G401 (cell line): Measurements from ENCODE around the gene RNF113B. TPM values are rescaled to one million over a fixed set of nuclear protein-coding genes. Genes with fewer than 3 reads are reported as not detected.

ENCODE experiments used
- DNase-seq: peaks from one replicate; pipeline ENCODE4 v3.0.0-alpha.2; 2015; ENCODE audit warnings: low spot score
- in situ Hi-C: cut with HindIII; loops from 2 replicates; pipeline ENCODE4 v1.10.0; 2016; ENCODE audit warnings: low sequenced_read_pairs, mixed read lengths
- total RNA-seq: library from RNA; depleted of rRNA; stranded (reverse); fragments of >200 nt; shearing (Covaris generic); gene quantifications from 2 replicates; pipeline ENCODE4 v1.2.3, GENCODE V29; 2014; rRNA removed

Gene RNF113B
- not detected in 2 replicates for total RNA-seq

DNA sequence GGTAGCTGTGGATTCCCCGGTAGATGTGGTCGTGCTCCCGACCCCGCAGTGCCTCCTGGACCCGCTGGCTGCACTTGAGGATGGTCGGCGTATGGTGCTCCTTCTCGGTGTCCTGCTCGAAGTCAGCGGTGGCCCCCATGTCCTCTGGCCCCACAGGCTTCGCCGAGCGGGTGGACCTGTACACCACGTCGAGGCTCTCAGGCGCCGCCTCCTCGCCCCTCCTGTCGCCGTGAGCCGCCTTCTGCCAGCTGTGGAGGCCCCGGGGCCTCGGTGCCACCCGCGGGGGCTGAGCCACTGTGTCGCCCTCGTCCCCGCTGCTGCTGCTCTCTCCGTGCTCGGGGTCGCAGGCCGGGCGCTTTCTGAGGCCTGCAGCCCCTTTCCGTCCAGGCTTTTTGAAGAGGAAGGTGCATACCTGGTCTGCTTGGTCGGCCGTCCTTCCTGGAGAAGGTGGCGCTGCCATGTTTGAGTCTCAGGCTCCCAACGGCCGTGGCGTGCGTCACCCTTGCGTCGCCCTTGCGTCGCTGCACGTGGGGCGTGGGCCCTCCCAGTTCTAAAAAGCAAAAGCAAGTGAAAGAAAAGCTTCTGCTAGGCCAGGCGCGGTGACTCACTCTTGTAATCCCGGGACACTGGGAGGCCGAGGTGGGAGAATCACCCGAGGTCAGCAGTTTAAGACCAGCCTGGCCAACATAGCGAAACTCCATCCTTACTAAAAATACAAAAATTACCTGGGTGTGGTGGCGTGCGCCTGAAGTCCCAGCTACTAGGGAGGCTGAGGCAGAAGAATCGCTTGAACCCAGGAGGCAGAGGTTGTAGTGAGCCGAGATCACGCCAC lies at the start of gene RNF113B:
TSS of gene RNF113B (minus strand) at position 493 of the 832 bp plus-strand sequence. CDS start at position 460, 33 bp downstream.
- DNase-seq, result no peak
- in situ Hi-C loops, result no loop called here

DNA sequence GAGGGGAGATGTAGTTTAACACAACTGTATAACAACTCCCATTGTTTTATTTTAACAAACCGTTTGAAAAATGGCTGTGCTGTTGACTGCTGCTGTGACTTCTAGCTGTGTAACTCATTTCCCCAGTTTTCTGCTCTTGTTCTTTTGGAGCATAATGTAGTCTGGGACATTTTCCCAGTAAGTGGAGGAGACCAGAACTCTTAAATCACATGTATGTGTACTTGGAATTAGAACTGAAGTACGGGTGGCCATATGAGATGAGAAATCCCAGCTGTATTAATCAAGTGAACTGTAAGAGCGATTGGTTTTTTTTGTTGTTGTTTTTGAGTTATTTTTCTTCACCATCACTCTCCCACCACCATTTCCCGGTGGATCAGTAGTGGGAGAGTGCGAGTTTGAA lies 49.4 kb upstream of the RNF113B start:
- DNase-seq, result no peak
- in situ Hi-C loops, result no loop called here

DNA sequence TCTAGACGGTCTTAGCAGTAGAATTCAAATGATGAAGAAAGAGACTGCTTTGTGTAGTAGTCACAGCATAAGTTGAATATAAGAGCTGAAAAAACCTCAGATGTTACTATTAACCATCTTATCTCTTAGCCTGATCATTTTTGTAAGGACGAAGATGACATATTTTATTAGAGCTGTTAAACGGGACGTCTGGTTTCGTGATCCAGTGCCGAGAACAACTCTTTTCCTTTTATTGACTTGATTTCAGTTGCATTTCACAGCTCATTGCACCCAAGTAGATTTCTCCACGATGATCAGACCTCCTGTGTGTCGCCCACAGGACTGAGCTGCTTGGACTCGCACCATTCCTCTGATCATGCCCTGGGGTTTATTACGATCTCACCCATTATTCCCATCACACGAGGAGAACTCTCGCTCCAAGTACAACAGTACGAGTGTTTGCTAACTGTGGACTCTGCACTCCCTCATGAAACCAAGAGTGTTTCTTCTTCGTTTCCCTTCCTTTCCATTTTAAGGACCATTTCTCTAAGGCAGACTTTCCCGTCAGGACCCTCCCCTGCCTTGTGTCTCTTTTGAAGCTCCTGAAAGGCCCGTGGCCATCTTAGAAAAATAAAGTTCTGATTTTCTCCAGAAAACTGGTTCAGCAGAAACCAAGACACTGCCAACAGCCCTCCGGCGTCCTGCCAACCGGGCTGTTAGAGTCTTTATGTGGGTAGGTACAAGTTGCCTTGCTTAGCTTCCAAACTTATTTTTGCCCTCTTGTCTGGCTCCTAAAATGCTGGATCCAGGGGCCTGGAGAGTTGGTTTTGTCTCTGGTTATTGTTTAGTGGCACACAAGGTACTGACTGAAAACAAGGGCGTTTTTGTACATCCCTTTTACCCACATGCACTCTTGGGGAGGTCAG lies 48.2 kb upstream of the RNF113B start:
- in situ Hi-C loops, result no loop called here
- DNase-seq, result peak; percentile 12

DNA sequence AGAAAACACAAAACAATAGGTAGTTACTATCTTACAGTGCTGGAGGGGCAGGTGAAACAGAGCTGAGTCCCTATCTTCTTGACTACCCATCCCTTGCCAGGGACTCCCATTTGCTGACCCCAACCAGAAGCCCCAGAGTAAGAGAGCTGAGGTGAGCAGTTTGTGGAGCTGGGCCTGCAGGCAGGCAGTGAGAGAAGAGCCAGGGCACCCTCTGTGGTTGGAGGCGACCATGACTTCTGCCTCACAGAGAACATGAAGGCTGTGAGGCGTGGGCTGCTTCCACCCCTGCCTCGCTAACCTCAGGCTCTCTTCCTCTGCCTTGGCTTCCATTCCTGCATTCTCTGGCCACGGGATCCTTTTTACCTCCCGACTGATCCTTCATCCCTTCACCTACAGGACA lies 47.5 kb upstream of the RNF113B start:
- in situ Hi-C loops, result no loop called here

DNA sequence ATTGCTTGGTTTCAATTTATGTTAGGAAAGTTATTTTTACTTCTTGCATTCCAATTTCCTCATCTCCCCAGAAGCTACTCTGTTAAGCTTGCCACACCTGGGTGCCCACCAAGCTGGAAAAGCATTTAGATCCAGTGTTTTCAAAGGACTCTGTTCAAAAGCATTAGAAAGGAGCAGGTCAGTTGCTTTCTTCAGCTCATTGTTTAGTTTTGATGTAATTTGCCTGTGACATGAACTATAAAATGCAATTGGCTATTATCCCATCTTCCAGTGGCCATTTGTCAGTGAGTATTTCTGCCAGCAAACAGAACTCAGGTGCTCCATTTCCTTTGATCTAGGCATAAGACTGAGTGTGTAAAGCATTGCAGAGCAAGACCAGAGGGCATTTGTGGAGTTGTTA lies 46.7 kb upstream of the RNF113B start:
- peak; percentile 21 for DNase-seq
- in situ Hi-C loops, result no loop called here

More for the DNA sequence above, 47.5 kb upstream of the RNF113B start:
- DNase-seq, result no peak

DNA sequence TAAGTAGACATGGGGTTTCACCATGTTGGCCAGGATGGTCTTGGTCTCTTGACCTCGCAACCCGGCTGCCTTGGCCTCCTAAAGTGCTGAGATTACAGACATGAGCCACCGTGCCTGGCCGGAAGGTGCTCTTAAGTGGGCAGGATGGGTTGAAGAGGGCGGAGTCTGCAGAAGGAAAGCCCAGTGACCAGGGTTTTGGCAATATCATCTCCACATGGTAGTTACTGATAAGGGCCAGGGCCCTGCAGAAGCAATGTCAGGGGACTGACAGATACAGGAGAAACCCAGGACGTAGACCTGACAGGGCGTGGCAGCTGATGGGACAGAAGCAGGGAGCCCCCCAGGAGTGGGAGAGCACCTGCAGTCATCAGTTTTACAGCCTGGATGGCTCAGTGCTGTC lies 45.7 kb upstream of the RNF113B start:
- in situ Hi-C loops, result no loop called here
- no peak for DNase-seq

DNA sequence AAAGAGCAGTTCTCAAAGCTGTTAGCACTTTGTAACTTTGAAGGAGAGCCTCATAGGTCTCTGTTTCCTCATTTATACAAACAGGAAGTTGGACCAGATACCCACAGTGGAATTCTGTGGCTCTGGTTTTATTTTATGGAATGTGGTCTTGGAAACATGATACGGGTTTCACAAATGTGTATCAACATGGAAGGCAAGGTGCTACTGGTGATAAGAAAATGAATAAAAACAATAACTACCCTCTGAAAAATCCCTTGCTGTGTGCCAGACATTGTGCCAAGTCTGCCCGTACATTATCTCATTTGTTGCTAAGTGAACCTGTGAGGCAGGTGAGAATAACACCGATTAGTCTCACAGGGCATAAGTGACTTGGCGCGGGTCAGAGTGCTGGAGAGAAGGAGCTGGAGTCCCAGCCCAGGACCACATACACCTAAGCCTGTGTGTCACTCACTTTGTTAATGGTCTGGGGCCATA lies 45.0 kb upstream of the RNF113B start:
- in situ Hi-C loops, result no loop called here

DNA sequence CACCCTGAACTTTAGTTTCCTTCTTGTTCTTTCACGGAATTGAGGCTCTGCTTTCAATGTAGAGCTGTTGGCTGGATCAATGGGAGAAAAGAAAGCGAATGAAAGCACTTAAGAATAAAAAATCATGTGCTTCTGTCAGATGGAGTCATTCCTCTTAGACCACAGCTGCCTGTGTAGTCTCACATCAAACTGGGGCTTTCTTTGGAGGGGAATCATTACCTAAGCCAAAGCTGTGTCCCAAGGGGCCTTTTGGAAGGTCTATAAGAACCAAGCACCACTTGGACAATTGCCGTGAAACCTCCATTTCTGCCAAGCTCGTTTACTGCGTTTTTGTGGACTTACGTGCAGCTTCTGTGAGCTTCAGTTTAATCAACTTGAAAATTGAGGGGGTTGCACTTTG lies 44.2 kb upstream of the RNF113B start:
- in situ Hi-C loops, result no loop called here
- DNase-seq, result no peak

More for the DNA sequence above, 45.0 kb upstream of the RNF113B start:
- no peak for DNase-seq

DNA sequence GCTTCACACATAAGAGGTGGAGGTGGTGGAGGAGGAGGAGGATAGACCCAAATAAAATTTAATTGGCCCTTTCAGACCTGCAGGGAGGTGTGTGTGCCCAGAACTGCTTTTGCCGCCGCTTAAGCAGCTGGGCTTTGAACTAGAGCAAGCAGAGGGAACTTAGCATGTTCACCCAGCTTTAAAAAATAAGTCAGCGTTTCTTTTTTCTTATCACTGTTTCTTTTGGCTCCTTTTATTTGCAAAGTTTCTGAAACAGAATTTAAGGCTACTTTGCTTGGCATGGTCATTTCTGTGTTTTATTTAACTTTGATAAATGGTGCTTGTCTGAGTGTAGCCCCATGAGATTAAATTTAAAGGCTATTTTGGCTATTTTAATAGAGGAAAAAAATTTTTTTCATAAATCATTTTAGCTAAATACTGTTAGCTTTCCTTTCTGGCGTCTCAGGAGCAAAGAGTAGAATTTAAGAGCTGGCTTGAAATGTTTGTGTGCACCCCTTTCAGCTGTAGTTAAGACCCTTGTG lies 43.3 kb upstream of the RNF113B start:
- in situ Hi-C loops, result no loop called here
- no peak for DNase-seq

DNA sequence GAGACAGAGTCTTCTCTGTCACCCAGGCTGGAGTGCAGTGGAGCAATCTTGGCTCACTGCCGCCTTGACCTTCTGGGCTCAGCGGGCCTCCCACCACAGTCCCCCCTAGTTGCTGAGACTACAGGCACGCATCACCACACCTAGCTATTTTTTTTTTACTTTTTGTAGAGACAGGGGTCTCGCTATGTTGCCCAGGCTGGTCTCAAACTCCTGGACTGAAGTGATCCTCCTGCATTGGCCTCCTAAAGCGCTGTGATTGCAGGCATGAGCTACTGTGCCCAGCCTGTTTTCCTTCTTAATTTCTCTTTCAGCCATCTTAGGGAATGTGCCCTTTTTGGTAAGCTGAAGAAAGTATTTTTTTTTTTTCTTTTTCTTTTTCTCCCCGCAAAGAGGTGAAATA lies 42.6 kb upstream of the RNF113B start:
- in situ Hi-C loops, result no loop called here
- DNase-seq, result no peak

DNA sequence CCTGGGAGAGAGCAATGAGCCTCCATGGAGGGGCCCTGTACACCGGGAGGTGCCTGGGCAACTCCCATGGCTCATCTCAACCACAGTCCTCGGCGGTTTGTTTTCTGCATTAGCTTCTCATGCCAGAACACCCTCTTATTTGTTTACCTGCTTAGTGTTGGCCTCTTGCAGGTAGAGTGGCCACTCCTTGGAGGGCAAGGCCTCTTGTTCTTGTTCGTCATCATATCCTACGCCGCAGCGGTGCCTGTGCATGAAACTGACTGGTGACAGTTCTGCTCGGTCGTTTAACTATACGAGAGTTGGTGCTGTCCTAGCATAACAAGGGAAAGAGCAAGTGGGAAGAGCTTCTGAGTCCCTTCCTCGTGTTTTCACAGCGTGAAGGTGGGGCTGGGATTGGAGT lies 40.5 kb upstream of the RNF113B start:
- in situ Hi-C loops, result no loop called here
- no peak for DNase-seq

DNA sequence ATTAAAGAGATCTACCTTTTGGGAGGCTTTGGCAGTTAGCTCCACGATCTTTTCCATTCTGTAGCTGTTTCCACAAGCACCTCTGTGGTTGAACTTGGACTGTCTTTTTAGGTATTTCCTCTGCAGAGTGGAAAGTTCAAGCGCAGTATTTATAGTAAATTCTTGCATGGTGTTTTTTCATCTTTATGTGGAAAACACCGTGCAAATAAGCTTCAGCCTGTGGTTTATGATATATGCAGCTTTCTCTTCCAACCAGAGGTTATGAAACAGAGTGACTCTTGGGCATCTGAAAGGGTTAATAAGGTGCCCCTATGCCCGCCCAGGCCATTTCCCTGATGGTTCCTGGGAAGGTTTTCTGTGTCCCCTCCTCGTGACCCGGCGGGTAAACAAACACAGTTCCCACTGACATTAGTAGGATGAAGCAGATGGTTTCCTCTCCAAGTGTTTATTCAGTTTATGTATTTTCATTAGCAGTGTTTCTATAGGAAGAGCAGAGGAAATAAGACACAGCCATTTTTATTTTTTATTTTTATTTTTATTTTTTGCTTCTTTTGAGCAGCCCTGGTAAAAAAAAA lies 39.7 kb upstream of the RNF113B start:
- no peak for DNase-seq
- in situ Hi-C loops, result no loop called here

DNA sequence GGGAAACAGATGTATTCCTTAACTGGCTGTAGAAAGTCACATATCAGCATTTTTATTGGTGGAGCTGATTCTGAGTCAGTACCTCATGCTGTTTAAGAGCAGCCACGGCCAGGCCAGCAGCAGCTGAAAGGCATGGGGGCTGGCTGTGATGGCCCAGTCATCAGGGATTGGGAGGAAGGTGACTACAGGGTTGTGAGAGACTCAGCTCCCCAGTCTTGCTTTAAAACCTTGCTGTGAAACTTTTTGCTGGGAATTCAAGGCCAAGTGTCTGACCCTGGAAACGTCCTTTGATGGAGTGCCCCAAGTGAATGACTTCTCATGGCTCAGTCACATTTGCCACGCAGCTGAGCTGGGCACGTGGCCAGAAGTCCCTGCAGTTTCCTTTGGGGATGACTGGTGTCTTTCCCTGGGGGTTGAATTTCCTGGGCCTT lies 39.1 kb upstream of the RNF113B start:
- in situ Hi-C loops, result no loop called here
- DNase-seq, result peak; percentile 6

DNA sequence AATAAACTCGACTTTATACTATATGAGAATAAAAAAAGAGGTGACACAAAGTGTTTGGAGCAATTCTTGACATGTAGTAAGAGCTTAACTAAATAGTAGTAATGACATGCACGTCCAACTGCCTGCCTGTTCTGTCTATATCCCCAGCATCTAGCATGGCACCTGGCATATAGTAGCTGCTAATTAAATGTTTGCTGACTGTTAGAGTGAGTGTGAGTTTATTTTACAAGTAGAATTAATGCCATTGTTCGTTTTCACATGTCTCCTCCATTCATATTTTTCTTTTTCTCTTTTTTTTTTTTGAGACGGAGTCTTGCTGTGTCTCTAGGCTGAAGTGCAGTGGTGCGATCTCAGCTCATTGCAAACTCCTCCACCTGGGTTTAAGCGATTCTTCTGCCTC lies 38.4 kb upstream of the RNF113B start:
- in situ Hi-C loops, result no loop called here
- no peak for DNase-seq

DNA sequence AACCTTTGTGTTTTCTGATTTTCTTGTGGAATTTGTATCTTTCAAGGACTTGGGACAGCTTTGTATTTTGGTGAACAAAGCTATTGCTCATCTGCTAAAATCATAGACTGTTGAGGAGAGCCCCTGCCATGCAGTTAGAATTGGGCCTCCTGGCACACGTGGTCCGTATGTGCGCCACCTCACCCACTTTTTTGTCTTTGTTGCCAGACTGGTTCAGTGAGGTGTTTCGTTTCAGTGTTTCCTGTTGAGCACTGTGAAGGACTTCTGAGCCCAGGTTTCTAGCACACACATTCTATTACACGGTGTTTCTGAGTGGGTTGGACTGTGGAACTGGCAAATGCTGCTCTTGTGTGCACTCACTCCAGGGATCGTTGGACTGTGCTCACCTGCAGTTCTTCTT lies 37.6 kb upstream of the RNF113B start:
- DNase-seq, result no peak
- in situ Hi-C loops, result no loop called here

DNA sequence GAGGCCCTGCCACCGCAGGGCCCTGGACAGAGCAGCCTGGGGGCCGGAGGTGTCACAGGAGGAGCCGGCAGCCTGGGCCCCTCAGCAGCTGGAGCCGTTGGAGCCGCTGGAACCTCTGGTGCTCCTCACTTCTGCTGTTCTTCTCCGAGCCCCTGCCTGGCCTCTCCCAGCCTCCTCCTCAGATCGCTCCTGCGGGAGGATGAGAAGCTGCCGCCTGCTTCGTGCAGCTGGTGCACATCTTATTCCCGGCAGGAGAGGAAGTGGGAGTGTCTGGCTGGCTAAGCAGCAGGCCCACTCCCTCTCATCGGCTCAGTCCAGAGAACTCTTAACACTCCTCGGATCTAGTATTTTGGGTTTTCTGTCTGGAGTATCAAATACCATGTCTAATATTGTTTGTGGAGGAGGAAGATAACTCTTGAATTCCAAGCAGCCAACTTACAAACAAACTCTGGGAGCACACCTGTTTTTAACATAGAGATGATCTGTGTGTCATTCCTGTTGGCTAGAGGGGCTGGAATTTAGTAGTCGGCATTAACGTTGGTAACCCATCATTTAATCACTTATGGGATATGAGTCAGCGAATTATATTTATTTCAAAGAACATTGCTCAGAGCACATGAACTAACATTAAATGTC lies 37.1 kb upstream of the RNF113B start:
- no peak for DNase-seq

DNA sequence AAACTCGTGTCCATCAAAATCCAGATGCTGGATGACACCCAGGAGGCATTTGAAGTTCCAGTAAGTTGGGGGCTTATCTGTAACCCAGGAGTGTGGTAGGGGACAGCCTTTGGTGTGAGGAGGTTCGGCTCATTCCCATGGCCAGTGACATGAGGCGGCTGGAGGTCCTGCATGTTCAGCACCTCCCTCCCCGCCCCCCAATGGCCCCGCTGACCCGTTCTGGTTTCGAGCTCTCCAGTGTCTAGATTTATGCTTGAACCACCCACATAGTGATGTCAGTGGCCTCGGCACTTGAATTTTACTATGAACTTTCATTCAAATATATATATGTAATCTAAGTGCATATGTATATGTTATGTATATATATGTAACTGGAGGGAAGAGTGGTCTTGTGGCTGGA lies 36.3 kb upstream of the RNF113B start:
- in situ Hi-C loops, result no loop called here
- no peak for DNase-seq

More for the DNA sequence above, 37.1 kb upstream of the RNF113B start:
- in situ Hi-C loops, result no loop called here

DNA sequence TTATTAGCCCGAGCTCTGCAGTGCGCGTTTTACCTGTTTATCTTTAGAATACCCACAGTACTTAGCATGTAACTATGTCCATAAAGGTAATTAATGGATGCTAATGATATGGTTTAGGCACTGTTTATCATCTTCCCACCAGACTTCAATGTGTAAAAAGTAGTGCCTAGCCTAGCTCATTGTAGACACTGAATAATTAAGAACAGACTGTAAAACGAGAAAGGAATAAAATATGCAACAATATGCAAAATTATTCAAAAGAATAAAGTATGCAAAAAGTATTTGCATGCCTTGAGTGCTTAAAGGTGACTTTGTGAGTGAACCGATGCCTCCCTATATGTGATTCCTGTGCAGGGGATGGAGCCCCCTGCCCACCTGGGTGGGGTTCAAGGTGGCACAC lies 35.7 kb upstream of the RNF113B start:
- in situ Hi-C loops, result no loop called here
- DNase-seq, result no peak

DNA sequence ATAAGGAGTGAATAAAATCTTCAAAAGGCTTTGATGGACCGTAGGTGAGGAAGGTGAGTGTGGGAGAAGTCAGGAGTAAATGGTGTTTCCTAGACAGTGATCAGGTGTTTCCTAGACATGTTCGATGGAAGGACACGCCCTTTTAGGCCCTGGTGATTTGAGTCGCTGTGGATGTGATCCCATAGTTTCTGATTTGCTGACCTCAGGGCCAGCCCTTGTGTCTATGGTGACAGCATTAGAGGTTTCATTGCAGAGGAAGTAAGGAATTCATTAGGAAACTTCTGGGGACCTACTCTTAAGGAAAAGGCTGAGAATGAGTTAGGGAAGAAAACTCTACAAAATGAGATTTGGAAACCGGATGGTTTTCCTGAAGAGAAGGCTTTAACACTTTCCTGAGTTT lies 31.5 kb upstream of the RNF113B start:
- in situ Hi-C loops, result no loop called here
- DNase-seq, result no peak
